Right atrium auricular region (tissue), 2 donors: ENCODE data around the gene SCRN3. TPM values are rescaled to one million over a fixed set of nuclear protein-coding genes. Genes with fewer than 3 reads are reported as not detected.

Source experiments
- DNase-seq: peaks from one replicate; pipeline ENCODE4 v3.0.0-alpha.2; 2019; ENCODE audit warnings: low spot score
- H3K27ac ChIP-seq, 2 donors: fragments of 200-600 bp; sonication (generic); 1 replicate in 1 of 2; 2 replicates in 1 of 2; pipeline ENCODE4 v1.5.1; 2016 to 2019
- H3K27me3 ChIP-seq, 2 donors: fragments of 200-600 bp; sonication (generic); one replicate each; pipeline versions ENCODE4 v1.5.1 to v1.6.0; 2017 to 2019
- H3K36me3 ChIP-seq: fragments of 200-600 bp; sonication (generic); one replicate; pipeline ENCODE4 v1.5.1; 2016
- H3K4me1 ChIP-seq, 2 donors: fragments of 200-600 bp; sonication (generic); one replicate each; pipeline versions ENCODE4 v1.5.1 to v1.6.0; 2017 to 2019
- H3K4me3 ChIP-seq, 2 donors: fragments of 200-600 bp; sonication (generic); 1 replicate in 1 of 2; 2 replicates in 1 of 2; pipeline ENCODE4 v1.5.1; 2017 to 2019; ENCODE audit warnings: mild to moderate bottlenecking in 1 of 2, moderate library complexity in 1 of 2
- H3K9me3 ChIP-seq, 2 donors: fragments of 200-600 bp; sonication (generic); one replicate each; pipeline ENCODE4 v1.5.1; 2019
- total RNA-seq, 2 donors: library from RNA; depleted of rRNA; stranded (reverse); fragments of >200 nt; gene quantifications; one replicate each; pipeline ENCODE4 v1.1.0, GENCODE V29; 2016
- TF ChIP-seq, protein P1 (sequence below), 2 donors: fragments of 200-600 bp; sonication (generic); IDR thresholded peaks; one replicate each; pipeline ENCODE4 v1.5.1; 2019; ENCODE audit warnings: antibody characterized with exemption in 2 of 2

The SCRN3 gene
- total RNA-seq, 2 donors from 2014 or later, result 11.4 to 23.5 TPM

DNA sequence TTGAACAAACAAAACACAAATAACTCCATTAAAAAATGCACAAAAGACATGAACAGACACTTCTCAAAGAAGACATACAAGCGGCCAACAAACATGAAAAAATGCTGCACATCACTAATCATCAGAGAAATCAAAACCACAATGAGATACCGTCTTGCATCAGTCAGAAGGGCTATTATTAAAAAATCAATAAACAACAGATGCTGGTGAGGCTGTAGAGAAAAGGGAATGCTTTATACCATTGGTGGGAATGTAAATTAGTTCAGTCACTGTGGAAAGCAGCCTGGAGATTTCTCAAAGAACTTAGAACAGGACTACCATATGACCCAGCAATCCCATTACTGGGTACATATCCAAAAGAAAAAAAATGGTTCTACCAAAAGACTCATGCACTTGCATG is 53.5 kb downstream of the SCRN3 start:
- H3K4me3 ChIP-seq, result no peak overlapping the region
- H3K36me3 ChIP-seq, result peaks cover 10% of the 10 kb centered on the region

GRCh38 chr2:174450021-174450816 is 54.7 kb downstream of the SCRN3 start:
- H3K27ac ChIP-seq, result no peak overlapping the region
- no peaks in the 10 kb centered on the region for H3K4me1 ChIP-seq
- peaks cover 10% of the 10 kb centered on the region for H3K36me3 ChIP-seq
- H3K4me3 ChIP-seq, result no peak overlapping the region
- DNase-seq, result no peak
- TF ChIP-seq, protein P1, sequence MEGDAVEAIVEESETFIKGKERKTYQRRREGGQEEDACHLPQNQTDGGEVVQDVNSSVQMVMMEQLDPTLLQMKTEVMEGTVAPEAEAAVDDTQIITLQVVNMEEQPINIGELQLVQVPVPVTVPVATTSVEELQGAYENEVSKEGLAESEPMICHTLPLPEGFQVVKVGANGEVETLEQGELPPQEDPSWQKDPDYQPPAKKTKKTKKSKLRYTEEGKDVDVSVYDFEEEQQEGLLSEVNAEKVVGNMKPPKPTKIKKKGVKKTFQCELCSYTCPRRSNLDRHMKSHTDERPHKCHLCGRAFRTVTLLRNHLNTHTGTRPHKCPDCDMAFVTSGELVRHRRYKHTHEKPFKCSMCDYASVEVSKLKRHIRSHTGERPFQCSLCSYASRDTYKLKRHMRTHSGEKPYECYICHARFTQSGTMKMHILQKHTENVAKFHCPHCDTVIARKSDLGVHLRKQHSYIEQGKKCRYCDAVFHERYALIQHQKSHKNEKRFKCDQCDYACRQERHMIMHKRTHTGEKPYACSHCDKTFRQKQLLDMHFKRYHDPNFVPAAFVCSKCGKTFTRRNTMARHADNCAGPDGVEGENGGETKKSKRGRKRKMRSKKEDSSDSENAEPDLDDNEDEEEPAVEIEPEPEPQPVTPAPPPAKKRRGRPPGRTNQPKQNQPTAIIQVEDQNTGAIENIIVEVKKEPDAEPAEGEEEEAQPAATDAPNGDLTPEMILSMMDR (IDR thresholded peaks at IDR 0.05), result no peak
- H3K9me3 ChIP-seq, result no peaks in the 10 kb centered on the region
- H3K27me3 ChIP-seq, result no peaks in the 10 kb centered on the region

More for the DNA sequence above, 53.5 kb downstream of the SCRN3 start:
- DNase-seq, result no peak
- Histone ChIP-seq H3K4me1 (no peaks in the 10 kb centered on the region), H3K27ac (no peak overlapping the region), H3K27me3 (no peaks in the 10 kb centered on the region), H3K9me3 (no peaks in the 10 kb centered on the region)
- TF ChIP-seq, protein P1 (IDR thresholded peaks at IDR 0.05), result no peak

- Histone ChIP-seq H3K4me3 (no peak overlapping the region), H3K9me3 (no peaks in the 10 kb centered on the region), H3K4me1 (no peaks in the 10 kb centered on the region), H3K27me3 (no peaks in the 10 kb centered on the region), H3K36me3 (peaks cover 26% of the 10 kb centered on the region), H3K27ac (no peak overlapping the region)
- DNase-seq, result no peak
- TF ChIP-seq, protein P1 (IDR thresholded peaks at IDR 0.05), result no peak
Measured at GRCh38 chr2:174454566-174454965, 59.0 kb downstream of the SCRN3 start.

DNA sequence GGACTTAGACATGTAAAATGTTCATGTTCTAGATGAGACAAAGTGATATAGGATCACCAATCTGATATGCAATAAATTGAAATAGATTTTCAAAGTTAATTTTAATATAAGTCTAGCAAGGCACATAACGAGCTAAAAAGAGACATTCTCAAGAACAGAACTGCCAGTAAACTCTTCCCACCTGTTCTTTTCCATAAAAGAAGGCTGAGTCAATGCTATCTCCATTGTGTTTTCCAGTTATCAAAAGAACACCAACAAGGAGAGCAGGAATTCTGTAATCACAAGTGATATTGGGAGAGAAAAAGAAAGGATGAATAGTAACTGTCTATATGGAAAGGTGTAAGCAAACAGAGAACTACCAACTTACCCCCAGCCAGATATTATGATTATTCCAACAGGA is 65.7 kb downstream of the SCRN3 start:
- H3K27me3 ChIP-seq, result no peaks in the 10 kb centered on the region
- no peak overlapping the region for H3K27ac ChIP-seq
- DNase-seq, result no peak
- H3K36me3 ChIP-seq, result peaks cover 17% of the 10 kb centered on the region
- H3K9me3 ChIP-seq, result no peaks in the 10 kb centered on the region
- H3K4me1 ChIP-seq, result no peaks in the 10 kb centered on the region
- TF ChIP-seq, protein P1 (IDR thresholded peaks at IDR 0.05), result no peak
- no peak overlapping the region for H3K4me3 ChIP-seq

GRCh38 chr2:174465327-174465726 is 69.8 kb downstream of the SCRN3 start:
- Histone ChIP-seq H3K4me1 (no peaks in the 10 kb centered on the region), H3K4me3 (no peak overlapping the region), H3K27me3 (no peaks in the 10 kb centered on the region), H3K27ac (no peak overlapping the region), H3K36me3 (no peaks in the 10 kb centered on the region), H3K9me3 (no peaks in the 10 kb centered on the region)
- TF ChIP-seq, protein P1 (IDR thresholded peaks at IDR 0.05), result no peak
- no peak for DNase-seq

- Histone ChIP-seq H3K27me3 (no peaks in the 10 kb centered on the region), H3K9me3 (no peaks in the 10 kb centered on the region), H3K4me1 (no peaks in the 10 kb centered on the region), H3K4me3 (no peak overlapping the region), H3K36me3 (peaks cover 4% of the 10 kb centered on the region), H3K27ac (no peak overlapping the region)
- TF ChIP-seq, protein P1 (IDR thresholded peaks at IDR 0.05), result no peak
- DNase-seq, result no peak
Measured at GRCh38 chr2:174473796-174474195, 78.3 kb downstream of the SCRN3 start.
